CD4-positive, alpha-beta T cell treated with Interferon gamma for 1 hour (primary cell): ENCODE measurements around the gene LMF2.

Experiments used
- DNase-seq: peaks from one replicate; pipeline ENCODE4 v3.0.0-alpha.2; 2020

LMF2 gene

GRCh38 chr22:50460938-50461337, 46.6 kb downstream of the LMF2 start:
- DNase-seq: no peak

GRCh38 chr22:50459496-50460140, 47.9 kb downstream of the LMF2 start:
- no peak for DNase-seq

GRCh38 chr22:50459016-50459415, 48.5 kb downstream of the LMF2 start:
- DNase-seq: no peak

GRCh38 chr22:50456466-50457234, 50.9 kb downstream of the LMF2 start:
- no peak for DNase-seq

GRCh38 chr22:50456026-50456425, 51.5 kb downstream of the LMF2 start:
- DNase-seq: no peak

GRCh38 chr22:50455201-50455600, 52.3 kb downstream of the LMF2 start:
- DNase-seq: no peak

GRCh38 chr22:50454556-50455075, 52.9 kb downstream of the LMF2 start:
- no peak for DNase-seq
